H1 (cell line): ENCODE results near the gene NRTN. TPM values are rescaled to one million over a fixed set of nuclear protein-coding genes. Genes with fewer than 3 reads are reported as not detected.

Experiments used
- CTCF ChIA-PET: fragments of 300-600 bp; sonication (Branson Sonifier 250); formaldehyde crosslinking; loops from one replicate; lab custom pipeline; 2021; ENCODE audit not compliant: partially characterized antibody; lab: Charles Lee
- POLR2A ChIA-PET: fragments of 300-600 bp; sonication (Branson Sonifier 250); formaldehyde crosslinking; loops from one replicate; lab custom pipeline; 2021; ENCODE audit warnings: inconsistent platforms; ENCODE audit not compliant: partially characterized antibody; lab: Charles Lee
- DNase-seq, 2 experiments: peaks; one replicate each; pipeline versions ENCODE4 v3.0.0 to v3.0.0-alpha.2; 2010 to 2022; ENCODE audit warnings: low spot score in 2 of 2, low read depth in 1 of 2, mixed read lengths in 1 of 2
- FAIRE-seq: peaks from 2 replicates; lab custom pipeline; 2011; peaks lifted over from hg19 to GRCh38; lab: Jason Lieb, UNC
- H2AFZ ChIP-seq: 2 replicates; pipeline ENCODE4 v1.8.1; 2012; ENCODE audit warnings: low read length, inconsistent platforms
- H2AK5ac ChIP-seq: 2 replicates; pipeline ENCODE4 v1.6.1; 2013; ENCODE audit warnings: low read depth, low read length
- H2BK120ac ChIP-seq: replicated peaks from 2 replicates; pipeline ENCODE3; 2013; ENCODE audit warnings: low read depth, low read length, inconsistent platforms
- H2BK12ac ChIP-seq: 2 replicates; pipeline ENCODE4 v1.6.1; 2013; ENCODE audit warnings: low read depth, low read length
- H2BK15ac ChIP-seq: 2 replicates; pipeline ENCODE4 v1.6.1; 2013; ENCODE audit warnings: low read length
- H2BK20ac ChIP-seq: 2 replicates; pipeline ENCODE4 v1.6.1; 2013; ENCODE audit warnings: low read length
- H2BK5ac ChIP-seq: 2 replicates; pipeline ENCODE4 v1.6.1; 2013; ENCODE audit warnings: low read depth, low read length
- H3K14ac ChIP-seq: 2 replicates; pipeline ENCODE4 v1.6.1; 2013; ENCODE audit warnings: inconsistent platforms; ENCODE audit not compliant: insufficient read length
- H3K18ac ChIP-seq: 2 replicates; pipeline ENCODE4 v1.6.1; 2013; ENCODE audit warnings: low read length; ENCODE audit errors: extremely low read depth
- H3K23ac ChIP-seq: 2 replicates; pipeline ENCODE4 v1.6.1; 2013; ENCODE audit warnings: inconsistent platforms; ENCODE audit not compliant: insufficient read length
- H3K23me2 ChIP-seq: 2 replicates; pipeline ENCODE4 v1.6.1; 2013; ENCODE audit warnings: low read depth, low read length
- H3K27ac ChIP-seq: 2 replicates; pipeline ENCODE4 v1.6.1; 2011; ENCODE audit warnings: low read depth, low read length, inconsistent platforms
- H3K27me3 ChIP-seq, 4 experiments: replicated peaks in 1 of 4; 1 replicate in 1 of 4; 2 replicates in 3 of 4; pipeline versions ENCODE4 v1.6.1 to v1.8.1; 2011 to 2013; ENCODE audit warnings: low read length in 3 of 4, mild to moderate bottlenecking in 3 of 4, inconsistent platforms in 2 of 4, mixed read lengths in 2 of 4, moderate library complexity in 1 of 4; ENCODE audit not compliant: control insufficient read depth in 3 of 4, insufficient read depth in 3 of 4; ENCODE audit errors: extremely low read depth in 1 of 4
- H3K36me3 ChIP-seq, 4 experiments: 2 replicates each; pipeline versions ENCODE4 v1.6.1 to v1.8.1; 2011 to 2013; ENCODE audit warnings: mild to moderate bottlenecking in 4 of 4, low read length in 3 of 4, moderate library complexity in 2 of 4, control low read depth in 1 of 4, inconsistent platforms in 1 of 4; ENCODE audit not compliant: insufficient read depth in 4 of 4, control insufficient read depth in 2 of 4
- H3K4ac ChIP-seq: replicated peaks from 2 replicates; pipeline ENCODE3; 2013; ENCODE audit warnings: low read length, low read depth, mixed read lengths, inconsistent platforms; ENCODE audit not compliant: insufficient read length
- H3K4me1 ChIP-seq, 4 experiments: replicated peaks in 1 of 4; 1 replicate in 1 of 4; 2 replicates in 3 of 4; pipeline versions ENCODE4 v1.6.1 to v1.8.1; 2011 to 2013; ENCODE audit warnings: low read length in 3 of 4, inconsistent platforms in 2 of 4, mixed read lengths in 1 of 4; ENCODE audit not compliant: insufficient read depth in 4 of 4, control insufficient read depth in 3 of 4
- H3K4me2 ChIP-seq, 2 experiments: 2 replicates each; pipeline versions ENCODE4 v1.6.1 to v1.8.1; 2011 to 2013; ENCODE audit warnings: low read depth in 2 of 2, low read length in 2 of 2, control low read depth in 1 of 2, inconsistent platforms in 1 of 2, mild to moderate bottlenecking in 1 of 2; ENCODE audit not compliant: insufficient read depth in 1 of 2
- H3K4me3 ChIP-seq, 4 experiments: fragments of 200-600, 300-600 bp in 1 of 4; sonication (generic), shearing (Covaris generic), sonication (Bioruptor Twin) in 1 of 4; 2 replicates each; pipeline versions ENCODE4 v1.5.1 to v1.8.1; 2011 to 2016; ENCODE audit warnings: low read length in 4 of 4, low read depth in 3 of 4, control low read depth in 2 of 4, inconsistent platforms in 2 of 4, mild to moderate bottlenecking in 2 of 4, mixed read lengths in 1 of 4, moderate library complexity in 1 of 4; ENCODE audit not compliant: insufficient read depth in 2 of 4; ENCODE audit errors: extremely low read depth in 1 of 4
- H3K56ac ChIP-seq: replicated peaks from 2 replicates; pipeline ENCODE3; 2013; ENCODE audit warnings: low read depth, mild to moderate bottlenecking, mixed read lengths, low read length, inconsistent platforms; ENCODE audit not compliant: insufficient read length
- H3K79me1 ChIP-seq: 2 replicates; pipeline ENCODE4 v1.6.1; 2013; ENCODE audit warnings: low read depth, low read length, control low read depth
- H3K79me2 ChIP-seq, 2 experiments: 2 replicates each; pipeline versions ENCODE4 v1.6.1 to v1.8.1; 2012 to 2013; ENCODE audit warnings: low read length in 2 of 2, mild to moderate bottlenecking in 2 of 2, inconsistent platforms in 1 of 2; ENCODE audit not compliant: insufficient read depth in 2 of 2, control insufficient read depth in 1 of 2
- H3K9ac ChIP-seq, 4 experiments: replicated peaks in 1 of 4; 1 replicate in 1 of 4; 2 replicates in 3 of 4; pipeline versions ENCODE4 v1.6.1 to v1.8.1; 2011 to 2013; ENCODE audit warnings: low read depth in 3 of 4, low read length in 3 of 4, control low read depth in 2 of 4, mild to moderate bottlenecking in 2 of 4, moderate library complexity in 2 of 4, inconsistent platforms in 1 of 4; ENCODE audit errors: extremely low read depth in 1 of 4
- H3K9me3 ChIP-seq, 2 experiments: 2 replicates each; pipeline versions ENCODE4 v1.6.1 to v1.8.1; 2012 to 2013; ENCODE audit warnings: mild to moderate bottlenecking in 2 of 2, moderate library complexity in 2 of 2, control low read depth in 1 of 2, inconsistent platforms in 1 of 2, low read depth in 1 of 2, low read length in 1 of 2, mixed read lengths in 1 of 2; ENCODE audit not compliant: insufficient read depth in 2 of 2
- H4K20me1 ChIP-seq, 2 experiments: replicated peaks in 1 of 2; 2 replicates each; pipeline versions ENCODE3 to v1.8.1; 2011 to 2013; ENCODE audit warnings: inconsistent platforms in 2 of 2, low read length in 2 of 2, mild to moderate bottlenecking in 1 of 2; ENCODE audit not compliant: insufficient read depth in 2 of 2, control insufficient read depth in 1 of 2
- H4K5ac ChIP-seq: 2 replicates; pipeline ENCODE4 v1.6.1; 2013; ENCODE audit warnings: low read length, low read depth, mixed read lengths, inconsistent platforms; ENCODE audit not compliant: insufficient read length
- H4K8ac ChIP-seq: 2 replicates; pipeline ENCODE4 v1.8.0; 2013; ENCODE audit warnings: mild to moderate bottlenecking, moderate library complexity, low read length, inconsistent platforms; ENCODE audit not compliant: insufficient read depth; ENCODE audit errors: extremely low read depth
- H4K91ac ChIP-seq: replicated peaks from 2 replicates; pipeline ENCODE3; 2013; ENCODE audit warnings: low read length, mixed read lengths, inconsistent platforms; ENCODE audit not compliant: insufficient read length
- GTF2F1 ChIP-seq: IDR thresholded peaks from 2 replicates; pipeline ENCODE4 v1.6.1; 2012; ENCODE audit warnings: low read depth, low read length, improper control_type of control experiment, borderline replicate concordance
- TAF7 ChIP-seq: optimal IDR thresholded peaks from 2 replicates; pipeline ENCODE3; 2011; ENCODE audit warnings: low read depth, mild to moderate bottlenecking, inconsistent platforms, low read length, moderate library complexity, borderline replicate concordance
- WGBS, 2 experiments: shearing (Covaris generic) in 1 of 2; methylation state at CpG; one replicate each; pipeline versions ENCODE4 v1.1.6 to v1.1.7; 2013 to 2015; ENCODE audit warnings: low lambda C conversion rate in 2 of 2, mixed read lengths in 2 of 2, inconsistent platforms in 1 of 2, low coverage in 1 of 2, missing lambda C conversion rate in 1 of 2; ENCODE audit not compliant: insufficient replicate concordance in 2 of 2, insufficient coverage in 1 of 2, insufficient read length in 1 of 2; ENCODE audit errors: extremely low coverage in 1 of 2, missing lambda C conversion rate in 1 of 2; 5-methylcytosine and 5-hydroxymethylcytosine counted together
- polyA plus RNA-seq, 7 experiments: library from polyadenylated mRNA; depleted of rRNA in 3 of 7; stranded (reverse) in 5 of 7; unstranded in 2 of 7; fragments of >200 nt in 5 of 7; fragments of 200-250 nt in 2 of 7; gene quantifications; 1 replicate in 5 of 7; 2 replicates in 1 of 7; 4 replicates in 1 of 7; pipeline versions ENCODE4 v1.2.1 to v1.2.3, GENCODE V29; 2011 to 2013; ENCODE audit warnings: missing spikeins in 2 of 7, mixed read lengths in 2 of 7
- total RNA-seq: library from RNA; stranded (reverse); fragmentation: NEBNext Ultra II Directional; extraction: Animal tissue kit (Norgen Biotek cat#: 25700); gene quantifications from 2 replicates; pipeline ENCODE4 v1.2.1, GENCODE V29; 2021

The NRTN gene
- total and polyA plus RNA-seq, 2 of the 8 experiments (the other 6 are each of a cell fraction or from before 2014, with no cell fraction given) = 3.9 to 5.3 TPM

GRCh38 chr19:5803441-5803751 lies 1.5 kb upstream of the NRTN start:
- peak overlapping the region; percentile 92 for H2BK15ac ChIP-seq
- H4K8ac ChIP-seq = no peak overlapping the region
- peak overlapping the region; percentile 12 for H2BK120ac ChIP-seq
- no peak for DNase-seq
- H3K4me1 ChIP-seq = peaks cover 0 to 18% (median 10%) of the 10 kb centered on the region in 4 experiments; a peak in 5 of 7 replicates
- H3K9me3 ChIP-seq = no peaks in the 10 kb centered on the region
- no peak overlapping the region; a peak in 1 of 7 replicates for H3K9ac ChIP-seq
- no peak overlapping the region for H3K27ac ChIP-seq
- peaks cover 0 to 6% of the 10 kb centered on the region in 2 experiments for H4K20me1 ChIP-seq
- peak overlapping the region; percentile 86; the same call in 1 of the 2 replicates for H2BK12ac ChIP-seq
- peak overlapping the region; percentile 74 for H3K4ac ChIP-seq
- no peaks in the 10 kb centered on the region; a peak in 1 of 4 replicates for H3K79me2 ChIP-seq
- peak overlapping the region; percentile 93; the same call in 1 of the 2 replicates for H2BK20ac ChIP-seq
- WGBS, 2 experiments = 19% methylated on average over 8 of the region's 8 CpGs; no CpG with 5 or more reads in 1 of the 2 experiments
- H4K5ac ChIP-seq = peak overlapping the region; percentile 57
- H3K79me1 ChIP-seq = peaks cover 4% of the 10 kb centered on the region; the same call in 1 of the 2 replicates
- H2BK5ac ChIP-seq = peak overlapping the region; percentile 19; the same call in 1 of the 2 replicates
- H3K27me3 ChIP-seq = peaks cover 2 to 16% (median 8%) of the 10 kb centered on the region in 4 experiments; a peak in 6 of 7 replicates
- peak overlapping the region; percentile 95 for H4K91ac ChIP-seq
- peak overlapping the region in 3 of 4 experiments; percentile 2 to 57 (median 26); a peak in 6 of 8 replicates for H3K4me3 ChIP-seq
- H3K23me2 ChIP-seq = peaks cover 7% of the 10 kb centered on the region
- FAIRE-seq = no peak
- H2AK5ac ChIP-seq = no peak overlapping the region
- H3K14ac ChIP-seq = no peak overlapping the region
- no peaks in the 10 kb centered on the region for H3K36me3 ChIP-seq
- CTCF ChIA-PET = interaction anchor here (0.6 to 2.4 kb wide), 47 partner anchors 8 to 245 kb away, joined by 3 to 58 read pairs (median 5); partner anchors contain the start of genes CAPS, CATSPERD, DUS3L and LONP1
- peak overlapping the region; percentile 69 for H2AFZ ChIP-seq
- H3K23ac ChIP-seq = no peak overlapping the region
- H3K56ac ChIP-seq = no peak overlapping the region
- H3K4me2 ChIP-seq = peak overlapping the region; percentile 0 to 68; a peak in 3 of 4 replicates
- H3K18ac ChIP-seq = peak overlapping the region; percentile 55
- POLR2A ChIA-PET = interaction anchor here (0.8 to 3.4 kb wide), 11 partner anchors 8 to 112 kb away, joined by 3 to 35 read pairs (median 6); partner anchors contain the start of genes CATSPERD, DUS3L, LONP1 and NDUFA11
- peak; percentile 5 for TF ChIP-seq TAF7
- TF ChIP-seq GTF2F1 = no peak
